Mammary epithelial cell (primary cell): ENCODE data around the gene FTH1.

Experiments
- EZH2 ChIP-seq: IDR thresholded peaks from 2 replicates; pipeline ENCODE4 v1.6.1; 2012; ENCODE audit warnings: low read length, inconsistent platforms, borderline replicate concordance
- TF ChIP-seq, protein P1 (sequence below), 2 donors: IDR thresholded peaks in 1 of 2; conservative IDR thresholded peaks in 1 of 2; 2 replicates each; pipeline ENCODE4 v1.5.1; 2011 to 2012; ENCODE audit warnings: inconsistent platforms in 2 of 2, low read length in 2 of 2, mild to moderate bottlenecking in 2 of 2, control low read depth in 1 of 2, low read depth in 1 of 2; ENCODE audit not compliant: insufficient read depth in 1 of 2; ENCODE audit errors: extremely low read depth in 1 of 2

GRCh38 chr11:61972112-61972671 is 4.8 kb upstream of the FTH1 start:
- no peak for TF ChIP-seq EZH2
- TF ChIP-seq, protein P1, sequence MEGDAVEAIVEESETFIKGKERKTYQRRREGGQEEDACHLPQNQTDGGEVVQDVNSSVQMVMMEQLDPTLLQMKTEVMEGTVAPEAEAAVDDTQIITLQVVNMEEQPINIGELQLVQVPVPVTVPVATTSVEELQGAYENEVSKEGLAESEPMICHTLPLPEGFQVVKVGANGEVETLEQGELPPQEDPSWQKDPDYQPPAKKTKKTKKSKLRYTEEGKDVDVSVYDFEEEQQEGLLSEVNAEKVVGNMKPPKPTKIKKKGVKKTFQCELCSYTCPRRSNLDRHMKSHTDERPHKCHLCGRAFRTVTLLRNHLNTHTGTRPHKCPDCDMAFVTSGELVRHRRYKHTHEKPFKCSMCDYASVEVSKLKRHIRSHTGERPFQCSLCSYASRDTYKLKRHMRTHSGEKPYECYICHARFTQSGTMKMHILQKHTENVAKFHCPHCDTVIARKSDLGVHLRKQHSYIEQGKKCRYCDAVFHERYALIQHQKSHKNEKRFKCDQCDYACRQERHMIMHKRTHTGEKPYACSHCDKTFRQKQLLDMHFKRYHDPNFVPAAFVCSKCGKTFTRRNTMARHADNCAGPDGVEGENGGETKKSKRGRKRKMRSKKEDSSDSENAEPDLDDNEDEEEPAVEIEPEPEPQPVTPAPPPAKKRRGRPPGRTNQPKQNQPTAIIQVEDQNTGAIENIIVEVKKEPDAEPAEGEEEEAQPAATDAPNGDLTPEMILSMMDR (conservative IDR thresholded peaks at IDR 0.05 in 1 of 2, IDR thresholded peaks at IDR 0.05 in 1 of 2; ENCODE audit: extremely low read depth in 1 of 2, insufficient read depth in 1 of 2, low read depth in 1 of 2, low read length in 2 of 2): no peak
